A549 (cell line): ENCODE measurements around the gene P4HB. TPM values are rescaled to one million over a fixed set of nuclear protein-coding genes. Genes with fewer than 3 reads are reported as not detected.
A peak's percentile ranks its signal among the peaks of the same experiment; 100 is the strongest.

Experiments used
- ATAC-seq, 2 experiments: fragments of 200-7000 bp in 1 of 2; fragments of >200 bp in 1 of 2; cut with Nextera tagmentation in 1 of 2; cut with Tn5 transposase in 1 of 2; 3 replicates each; pipeline versions ENCODE4 v1.8.0 to v1.9.1; 2018 to 2020; ENCODE audit warnings: mild to moderate bottlenecking in 1 of 2, moderate library complexity in 1 of 2
- CTCF ChIA-PET: fragments of 300-600 bp; sonication (Branson Sonifier 250); formaldehyde crosslinking; extraction: SDS; loops from one replicate; lab custom pipeline; 2021; ENCODE audit warnings: antibody characterized with exemption, inconsistent platforms; lab: Yijun Ruan, JAX
- POLR2A ChIA-PET: fragments of 350-600 bp; formaldehyde crosslinking; extraction: SDS; loops from one replicate; lab custom pipeline; 2021; ENCODE audit warnings: antibody characterized with exemption, inconsistent platforms; lab: Yijun Ruan, JAX
- DNase-seq, 2 experiments: peaks; one replicate each; pipeline versions ENCODE4 v3.0.0 to v3.0.0-alpha.2; 2011 to 2016; ENCODE audit warnings: low read depth in 1 of 2, low spot score in 1 of 2
- FAIRE-seq: peaks from 2 replicates; lab custom pipeline; 2011; peaks lifted over from hg19 to GRCh38; lab: Jason Lieb, UNC
- H3K27ac ChIP-seq, 2 experiments: fragments of >200 bp; sonication (Bioruptor Twin); formaldehyde crosslinking; 3 replicates each; pipeline ENCODE4 v1.5.1; 2016 to 2017
- H3K4me1 ChIP-seq: fragments of >200 bp; sonication (Bioruptor Twin); formaldehyde crosslinking; 3 replicates; pipeline ENCODE4 v1.6.1; 2016
- H3K4me2 ChIP-seq: fragments of >200 bp; sonication (Bioruptor Twin); formaldehyde crosslinking; 3 replicates; pipeline ENCODE4 v1.6.1; 2016
- H3K4me3 ChIP-seq: fragments of >200 bp; sonication (Bioruptor Twin); formaldehyde crosslinking; 3 replicates; pipeline ENCODE4 v1.5.1; 2016
- H3K9me3 ChIP-seq: fragments of >200 bp; sonication (Bioruptor Twin); formaldehyde crosslinking; 3 replicates; pipeline ENCODE4 v1.6.1; 2016
- CHD4 ChIP-seq: fragments of 200-600 bp; sonication (generic); IDR thresholded peaks from 2 replicates; pipeline ENCODE4 v1.6.1; 2016; ENCODE audit warnings: antibody characterized with exemption, mild to moderate bottlenecking, borderline replicate concordance
- EHF ChIP-seq: fragments of 250-450 bp; sonication (Bioruptor Pico); IDR thresholded peaks from 2 replicates; pipeline ENCODE4 v1.5.0; 2020; ENCODE audit warnings: mild to moderate bottlenecking
- ESRRA ChIP-seq: fragments of 150-350 bp; IDR thresholded peaks from 2 replicates; pipeline ENCODE4 v1.6.1; 2014; ENCODE audit warnings: mild to moderate bottlenecking, low read length, borderline replicate concordance
- FOSB ChIP-seq: fragments of 250-450 bp; sonication (Bioruptor Pico); IDR thresholded peaks from 2 replicates; pipeline ENCODE4 v1.5.0; 2020; ENCODE audit warnings: mild to moderate bottlenecking, moderate library complexity
- HOXB13 ChIP-seq: fragments of 250-450 bp; sonication (Bioruptor Pico); IDR thresholded peaks from 2 replicates; pipeline ENCODE4 v1.5.0; 2020; ENCODE audit warnings: low read depth, mild to moderate bottlenecking, moderate library complexity
- HOXB5 ChIP-seq: fragments of 250-450 bp; sonication (Bioruptor Pico); IDR thresholded peaks from 2 replicates; pipeline ENCODE4 v1.5.0; 2020; ENCODE audit warnings: mild to moderate bottlenecking, moderate library complexity
- KDM5A ChIP-seq: fragments of 200-600 bp; sonication (generic); IDR thresholded peaks from 2 replicates; pipeline ENCODE4 v1.6.1; 2016; ENCODE audit warnings: antibody characterized with exemption, mild to moderate bottlenecking
- MAFK ChIP-seq: fragments of 450-650 bp; IDR thresholded peaks from 2 replicates; pipeline ENCODE4 v1.6.1; 2014; ENCODE audit not compliant: partially characterized antibody
- MAZ ChIP-seq: fragments of 150-350 bp; IDR thresholded peaks from 2 replicates; pipeline ENCODE4 v1.6.1; 2014; ENCODE audit warnings: antibody characterized with exemption, low read depth, low read length, borderline replicate concordance
- NFE2L2 ChIP-seq: fragments of 150-350 bp; conservative IDR thresholded peaks from 2 replicates; pipeline ENCODE4 v1.6.1; 2014; ENCODE audit warnings: low read length
- RAD21 ChIP-seq, 2 experiments: fragments of >200 bp in 1 of 2; sonication (Bioruptor Twin) in 1 of 2; formaldehyde crosslinking in 1 of 2; IDR thresholded peaks in 1 of 2; conservative IDR thresholded peaks in 1 of 2; 2 replicates in 1 of 2; 3 replicates in 1 of 2; pipeline ENCODE4 v1.6.1; 2012 to 2018; ENCODE audit warnings: inconsistent platforms in 1 of 2
- RFX5 ChIP-seq: fragments of 450-650 bp; IDR thresholded peaks from 2 replicates; pipeline ENCODE4 v1.7.1; 2014; ENCODE audit warnings: antibody characterized with exemption, mild to moderate bottlenecking, moderate library complexity
- SMC3 ChIP-seq: fragments of >200 bp; sonication (Bioruptor Twin); formaldehyde crosslinking; IDR thresholded peaks from 3 replicates; pipeline ENCODE4 v1.6.1; 2018; ENCODE audit warnings: inconsistent platforms
- ZC3H11A ChIP-seq: fragments of 450-650 bp; IDR thresholded peaks from 2 replicates; pipeline ENCODE4 v1.6.1; 2014; ENCODE audit warnings: antibody characterized with exemption, mild to moderate bottlenecking
- WGBS: methylation state at CpG from one replicate; pipeline ENCODE4 v1.1.6; 2017; ENCODE audit errors: missing lambda C conversion rate; 5-methylcytosine and 5-hydroxymethylcytosine counted together
- polyA plus RNA-seq, 4 experiments: library from polyadenylated mRNA; depleted of rRNA in 3 of 4; stranded (reverse); fragments of >200 nt; fragmentation: RNase III in 1 of 4; extraction: RNeasy Plus Mini Kit Qiagen cat#74134 plus additional on column Dnase treatment in 1 of 4; gene quantifications; 2 replicates in 3 of 4; 3 replicates in 1 of 4; pipeline ENCODE4 v1.2.3, GENCODE V29; 2011 to 2017
- TF ChIP-seq, protein P1 (sequence below): fragments of 200-600 bp; sonication (generic); IDR thresholded peaks from 2 replicates; pipeline ENCODE4 v1.6.1; 2016; ENCODE audit warnings: antibody characterized with exemption, mild to moderate bottlenecking, moderate library complexity
- TF ChIP-seq, protein P2 (sequence below): fragments of 250-450 bp; sonication (Bioruptor Pico); IDR thresholded peaks from 2 replicates; pipeline ENCODE4 v1.5.0; 2021; ENCODE audit warnings: mild to moderate bottlenecking, moderate library complexity, borderline replicate concordance
- TF ChIP-seq, protein P3 (sequence below): fragments of >200 bp; sonication (Bioruptor Twin); formaldehyde crosslinking; IDR thresholded peaks from 3 replicates; pipeline ENCODE4 v1.5.1; 2016

P4HB gene
- polyA plus RNA-seq, 2 of the 4 experiments (the other 2 are of a cell fraction) = 102 to 622 TPM

DNA sequence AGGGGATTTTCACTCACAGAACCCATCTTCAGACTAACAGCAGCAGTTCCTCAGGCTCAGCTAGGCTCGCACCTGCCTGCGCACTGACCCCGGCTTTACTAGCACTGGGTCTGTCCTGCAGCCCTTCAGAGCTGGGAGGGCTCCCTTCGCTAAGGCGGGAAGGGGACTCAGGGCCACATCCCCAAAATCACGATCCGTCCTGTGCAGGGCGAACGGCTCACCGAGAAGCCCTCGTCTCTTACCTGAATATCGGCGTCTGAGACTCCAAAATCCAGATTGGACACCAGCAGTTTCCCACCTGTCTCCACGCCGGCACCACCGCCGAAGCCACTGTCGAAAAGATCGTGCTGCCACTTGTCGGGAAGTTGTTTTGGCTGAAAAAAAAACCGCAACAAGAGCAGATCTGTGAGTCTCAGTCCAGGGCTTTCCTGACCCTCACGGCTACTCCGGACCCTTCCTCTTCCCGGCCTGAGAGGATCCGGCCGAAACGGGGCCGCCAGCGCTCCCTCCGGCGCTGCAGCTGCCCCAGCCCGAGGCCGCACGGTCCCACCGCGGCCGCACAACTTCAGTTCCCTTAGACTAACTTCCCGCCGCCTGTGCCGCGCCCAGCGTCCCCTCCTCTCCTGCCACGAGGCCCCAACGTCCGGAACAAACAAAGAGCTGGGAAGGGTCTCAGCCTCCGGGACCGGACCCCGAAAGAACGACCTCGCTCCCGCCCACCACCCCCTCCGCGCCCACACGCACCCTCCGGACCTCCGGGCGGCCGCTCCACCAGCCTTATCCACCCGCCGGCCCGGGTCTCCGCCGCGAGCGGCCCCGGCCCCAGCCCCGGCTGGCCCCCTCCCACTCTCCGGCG is 30.3 kb upstream of the P4HB start:
- FAIRE-seq = no peak
- peak overlapping the region; percentile 94 to 98 for H3K27ac ChIP-seq
- no peak for ATAC-seq
- H3K4me2 ChIP-seq = peak overlapping the region; percentile 99
- CTCF ChIA-PET = interaction anchor here (1.4 to 2.4 kb wide), 3 partner anchors 37 to 69 kb away, joined by 3 to 7 read pairs (median 3); partner anchors contain the start of gene MAFG
- no peaks in the 10 kb centered on the region for H3K9me3 ChIP-seq
- TF ChIP-seq HOXB5 = no peak
- peak; percentile 19; the same call in 1 of the 2 replicates for TF ChIP-seq KDM5A
- TF ChIP-seq, all 56 proteins: peak for 1
- WGBS = 6% methylated on average over 44 of the region's 69 CpGs
- H3K4me3 ChIP-seq = peak overlapping the region; percentile 90
- DNase-seq = no peak
- POLR2A ChIA-PET = no interaction called here
- H3K4me1 ChIP-seq = peaks cover 27% of the 10 kb centered on the region

DNA sequence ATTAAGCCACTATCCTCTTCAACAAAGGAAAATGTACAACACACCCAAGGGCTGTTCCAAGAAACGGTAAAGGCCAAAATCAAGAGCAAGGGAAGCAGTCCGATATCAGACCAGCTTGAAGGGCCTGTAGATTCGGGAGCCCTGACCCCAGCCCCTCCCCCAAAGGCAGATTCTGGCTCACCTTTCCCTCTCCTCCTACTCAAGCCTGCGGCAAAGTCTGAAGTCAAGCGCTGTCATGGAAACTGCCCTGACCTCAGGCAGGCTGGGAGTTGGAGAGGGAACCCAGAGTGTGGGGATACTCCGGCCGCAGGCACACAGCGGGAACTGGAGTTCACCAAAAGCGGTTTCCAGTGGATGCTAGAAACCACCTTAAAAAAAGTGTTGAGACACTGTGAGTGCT is 29.3 kb upstream of the P4HB start:
- Histone ChIP-seq H3K4me2 (peak overlapping the region; percentile 99), H3K4me3 (peak overlapping the region; percentile 90; the same call in 2 of the 3 replicates), H3K4me1 (peaks cover 27% of the 10 kb centered on the region), H3K9me3 (no peaks in the 10 kb centered on the region), H3K27ac (no peak overlapping the region)
- CTCF ChIA-PET = interaction anchor here (1.4 to 2.4 kb wide), 3 partner anchors 38 to 70 kb away, joined by 3 to 7 read pairs (median 3); partner anchors contain the start of gene MAFG
- TF ChIP-seq, protein P1, sequence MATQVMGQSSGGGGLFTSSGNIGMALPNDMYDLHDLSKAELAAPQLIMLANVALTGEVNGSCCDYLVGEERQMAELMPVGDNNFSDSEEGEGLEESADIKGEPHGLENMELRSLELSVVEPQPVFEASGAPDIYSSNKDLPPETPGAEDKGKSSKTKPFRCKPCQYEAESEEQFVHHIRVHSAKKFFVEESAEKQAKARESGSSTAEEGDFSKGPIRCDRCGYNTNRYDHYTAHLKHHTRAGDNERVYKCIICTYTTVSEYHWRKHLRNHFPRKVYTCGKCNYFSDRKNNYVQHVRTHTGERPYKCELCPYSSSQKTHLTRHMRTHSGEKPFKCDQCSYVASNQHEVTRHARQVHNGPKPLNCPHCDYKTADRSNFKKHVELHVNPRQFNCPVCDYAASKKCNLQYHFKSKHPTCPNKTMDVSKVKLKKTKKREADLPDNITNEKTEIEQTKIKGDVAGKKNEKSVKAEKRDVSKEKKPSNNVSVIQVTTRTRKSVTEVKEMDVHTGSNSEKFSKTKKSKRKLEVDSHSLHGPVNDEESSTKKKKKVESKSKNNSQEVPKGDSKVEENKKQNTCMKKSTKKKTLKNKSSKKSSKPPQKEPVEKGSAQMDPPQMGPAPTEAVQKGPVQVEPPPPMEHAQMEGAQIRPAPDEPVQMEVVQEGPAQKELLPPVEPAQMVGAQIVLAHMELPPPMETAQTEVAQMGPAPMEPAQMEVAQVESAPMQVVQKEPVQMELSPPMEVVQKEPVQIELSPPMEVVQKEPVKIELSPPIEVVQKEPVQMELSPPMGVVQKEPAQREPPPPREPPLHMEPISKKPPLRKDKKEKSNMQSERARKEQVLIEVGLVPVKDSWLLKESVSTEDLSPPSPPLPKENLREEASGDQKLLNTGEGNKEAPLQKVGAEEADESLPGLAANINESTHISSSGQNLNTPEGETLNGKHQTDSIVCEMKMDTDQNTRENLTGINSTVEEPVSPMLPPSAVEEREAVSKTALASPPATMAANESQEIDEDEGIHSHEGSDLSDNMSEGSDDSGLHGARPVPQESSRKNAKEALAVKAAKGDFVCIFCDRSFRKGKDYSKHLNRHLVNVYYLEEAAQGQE = no peak
- TF ChIP-seq MAZ (no peak), RAD21 (conservative IDR thresholded peaks at IDR 0.05 in 1 of 2, IDR thresholded peaks at IDR 0.05 in 1 of 2) (no peak), SMC3 (no peak), NFE2L2 (no peak), HOXB13 (CRISPR knock-in tag) (no peak), ZC3H11A (no peak), ESRRA (no peak)
- TF ChIP-seq, protein P2, sequence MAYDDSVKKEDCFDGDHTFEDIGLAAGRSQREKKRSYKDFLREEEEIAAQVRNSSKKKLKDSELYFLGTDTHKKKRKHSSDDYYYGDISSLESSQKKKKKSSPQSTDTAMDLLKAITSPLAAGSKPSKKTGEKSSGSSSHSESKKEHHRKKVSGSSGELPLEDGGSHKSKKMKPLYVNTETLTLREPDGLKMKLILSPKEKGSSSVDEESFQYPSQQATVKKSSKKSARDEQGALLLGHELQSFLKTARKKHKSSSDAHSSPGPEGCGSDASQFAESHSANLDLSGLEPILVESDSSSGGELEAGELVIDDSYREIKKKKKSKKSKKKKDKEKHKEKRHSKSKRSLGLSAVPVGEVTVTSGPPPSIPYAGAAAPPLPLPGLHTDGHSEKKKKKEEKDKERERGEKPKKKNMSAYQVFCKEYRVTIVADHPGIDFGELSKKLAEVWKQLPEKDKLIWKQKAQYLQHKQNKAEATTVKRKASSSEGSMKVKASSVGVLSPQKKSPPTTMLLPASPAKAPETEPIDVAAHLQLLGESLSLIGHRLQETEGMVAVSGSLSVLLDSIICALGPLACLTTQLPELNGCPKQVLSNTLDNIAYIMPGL (CRISPR knock-in tag) = no peak
- WGBS = 91% methylated on average over 9 of the region's 9 CpGs
- POLR2A ChIA-PET = no interaction called here
- FAIRE-seq (no peak), DNase-seq (no peak), ATAC-seq (no peak)

DNA sequence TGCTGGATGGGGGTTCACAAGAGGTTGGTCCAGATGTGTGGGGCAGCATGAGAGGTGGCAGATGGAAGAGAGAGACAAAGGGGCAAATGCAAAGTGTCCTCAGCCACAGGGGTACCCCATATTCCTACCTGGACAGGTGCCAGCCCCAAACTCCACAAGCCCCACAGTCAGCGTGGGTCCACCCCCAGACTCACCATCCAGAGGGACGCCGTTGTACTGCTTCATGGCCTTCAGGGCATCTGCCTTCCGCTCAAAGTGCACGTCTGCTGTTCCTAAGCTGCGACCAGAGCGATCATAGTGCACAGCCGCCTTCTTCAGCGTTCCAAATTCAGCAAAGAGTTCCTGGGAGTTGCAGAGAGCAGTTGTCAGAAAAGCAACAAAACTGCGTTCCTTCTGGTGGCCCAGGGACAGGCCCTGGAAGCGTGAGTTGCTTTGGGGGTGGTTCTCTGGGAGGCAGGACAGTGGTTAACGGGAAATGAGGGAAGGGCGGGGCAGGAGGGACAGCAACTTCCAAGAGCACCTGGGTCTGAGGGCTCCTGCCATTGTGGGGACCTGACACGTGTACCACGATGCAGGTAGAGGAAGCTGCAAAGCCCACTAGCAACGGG is 28.8 kb upstream of the P4HB start:
- 95% methylated on average over 16 of the region's 16 CpGs for WGBS
- Histone ChIP-seq H3K4me3 (no peak overlapping the region; the same call in 2 of the 3 replicates), H3K4me2 (peak overlapping the region; percentile 99), H3K27ac (no peak overlapping the region), H3K9me3 (no peaks in the 10 kb centered on the region), H3K4me1 (peaks cover 27% of the 10 kb centered on the region)
- POLR2A ChIA-PET = interaction anchor here (1.4 kb wide), 1 partner anchor 10 kb away, joined by 3 read pairs; no protein-coding TSS in a partner anchor
- CTCF ChIA-PET = interaction anchor here (1.6 to 11.2 kb wide), 3 partner anchors 18 to 70 kb away, joined by 3 to 126 read pairs (median 7); partner anchors contain the start of genes ARHGDIA and MAFG
- DNase-seq = no peak
- ATAC-seq = no peak
- FAIRE-seq = no peak
- TF ChIP-seq, protein P1 = no peak
- no peak for TF ChIP-seq EHF (CRISPR knock-in tag)
- TF ChIP-seq, protein P3, sequence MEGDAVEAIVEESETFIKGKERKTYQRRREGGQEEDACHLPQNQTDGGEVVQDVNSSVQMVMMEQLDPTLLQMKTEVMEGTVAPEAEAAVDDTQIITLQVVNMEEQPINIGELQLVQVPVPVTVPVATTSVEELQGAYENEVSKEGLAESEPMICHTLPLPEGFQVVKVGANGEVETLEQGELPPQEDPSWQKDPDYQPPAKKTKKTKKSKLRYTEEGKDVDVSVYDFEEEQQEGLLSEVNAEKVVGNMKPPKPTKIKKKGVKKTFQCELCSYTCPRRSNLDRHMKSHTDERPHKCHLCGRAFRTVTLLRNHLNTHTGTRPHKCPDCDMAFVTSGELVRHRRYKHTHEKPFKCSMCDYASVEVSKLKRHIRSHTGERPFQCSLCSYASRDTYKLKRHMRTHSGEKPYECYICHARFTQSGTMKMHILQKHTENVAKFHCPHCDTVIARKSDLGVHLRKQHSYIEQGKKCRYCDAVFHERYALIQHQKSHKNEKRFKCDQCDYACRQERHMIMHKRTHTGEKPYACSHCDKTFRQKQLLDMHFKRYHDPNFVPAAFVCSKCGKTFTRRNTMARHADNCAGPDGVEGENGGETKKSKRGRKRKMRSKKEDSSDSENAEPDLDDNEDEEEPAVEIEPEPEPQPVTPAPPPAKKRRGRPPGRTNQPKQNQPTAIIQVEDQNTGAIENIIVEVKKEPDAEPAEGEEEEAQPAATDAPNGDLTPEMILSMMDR = no peak
- no peak for TF ChIP-seq NFE2L2
- no peak for TF ChIP-seq CHD4
- no peak for TF ChIP-seq MAFK
- TF ChIP-seq FOSB (CRISPR knock-in tag) = no peak
- TF ChIP-seq RFX5 = no peak
- no peak for TF ChIP-seq HOXB13 (CRISPR knock-in tag)
- no peak for TF ChIP-seq SMC3
